Bronchial epithelial cell (primary cell): ENCODE results near the gene PCDHGB5. TPM values are rescaled to one million over a fixed set of nuclear protein-coding genes. Genes with fewer than 3 reads are reported as not detected.

Experiments
- DNase-seq: peaks from one replicate; pipeline ENCODE4 v3.0.0-alpha.2; 2010; ENCODE audit warnings: low read depth
- FAIRE-seq: peaks from 2 replicates; lab custom pipeline; 2011; peaks lifted over from hg19 to GRCh38; lab: Jason Lieb, UNC
- H3K27me3 ChIP-seq: 2 replicates; pipeline ENCODE4 v1.5.1; 2011; ENCODE audit warnings: low read length; ENCODE audit not compliant: control insufficient read depth, insufficient read depth
- H3K36me3 ChIP-seq: 2 replicates; pipeline ENCODE4 v1.5.1; 2011; ENCODE audit warnings: low read length; ENCODE audit not compliant: control insufficient read depth, insufficient read depth
- H3K4me3 ChIP-seq: 2 replicates; pipeline ENCODE4 v1.5.1; 2011; ENCODE audit warnings: mild to moderate bottlenecking, low read depth, low read length, control low read depth
- total RNA-seq: library from RNA; depleted of rRNA; stranded (reverse); fragments of >200 nt; gene quantifications from 2 replicates; pipeline ENCODE4 v1.2.1, GENCODE V29; 2014
- TF ChIP-seq, protein P1 (sequence below): IDR thresholded peaks from 2 replicates; pipeline ENCODE4 v1.5.1; 2011; ENCODE audit warnings: mild to moderate bottlenecking, moderate library complexity, low read length, control low read depth, inconsistent platforms; ENCODE audit not compliant: insufficient read depth, severe bottlenecking

PCDHGB5 gene
- total RNA-seq, 1 donor from 2014 or later = 2.4 TPM

DNA sequence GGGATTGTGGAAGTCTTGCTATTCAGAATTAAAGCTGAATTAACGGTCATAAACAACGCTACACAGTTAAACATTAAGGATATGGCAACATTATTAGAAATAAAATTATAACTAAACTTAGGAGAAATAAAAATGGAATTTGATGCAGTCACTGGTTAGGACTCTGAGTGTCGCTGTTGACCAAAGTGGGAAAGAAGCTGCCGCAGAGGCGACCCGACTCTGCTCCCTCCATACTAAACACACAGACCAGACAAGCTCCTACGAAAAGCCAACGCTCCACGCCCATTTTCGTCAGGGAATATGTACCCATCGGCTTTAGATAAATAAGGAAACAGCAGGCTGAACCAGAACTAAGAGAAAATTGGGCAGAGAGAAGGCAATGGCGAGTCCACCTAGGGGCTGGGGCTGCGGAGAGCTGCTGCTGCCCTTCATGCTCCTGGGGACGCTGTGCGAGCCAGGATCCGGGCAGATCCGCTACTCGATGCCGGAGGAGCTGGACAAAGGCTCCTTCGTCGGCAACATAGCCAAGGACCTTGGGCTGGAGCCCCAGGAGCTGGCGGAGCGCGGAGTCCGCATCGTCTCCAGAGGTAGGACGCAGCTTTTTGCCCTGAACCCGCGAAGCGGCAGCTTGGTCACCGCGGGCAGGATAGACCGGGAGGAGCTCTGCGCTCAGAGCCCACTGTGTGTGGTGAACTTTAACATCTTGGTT lies 33.6 kb upstream of the PCDHGB5 start, which contains the start of gene PCDHGA5:
Gene PCDHGA5, plus strand, starts transcription at position 211 of the 709 bp plus-strand sequence. Its CDS starts 169 bp downstream, at position 380.
- DNase-seq = no peak
- H3K4me3 ChIP-seq = no peak within 1 kb of the TSS
- no peak for FAIRE-seq
- H3K36me3 ChIP-seq = no peaks in the 10 kb centered on the region
- TF ChIP-seq, protein P1, sequence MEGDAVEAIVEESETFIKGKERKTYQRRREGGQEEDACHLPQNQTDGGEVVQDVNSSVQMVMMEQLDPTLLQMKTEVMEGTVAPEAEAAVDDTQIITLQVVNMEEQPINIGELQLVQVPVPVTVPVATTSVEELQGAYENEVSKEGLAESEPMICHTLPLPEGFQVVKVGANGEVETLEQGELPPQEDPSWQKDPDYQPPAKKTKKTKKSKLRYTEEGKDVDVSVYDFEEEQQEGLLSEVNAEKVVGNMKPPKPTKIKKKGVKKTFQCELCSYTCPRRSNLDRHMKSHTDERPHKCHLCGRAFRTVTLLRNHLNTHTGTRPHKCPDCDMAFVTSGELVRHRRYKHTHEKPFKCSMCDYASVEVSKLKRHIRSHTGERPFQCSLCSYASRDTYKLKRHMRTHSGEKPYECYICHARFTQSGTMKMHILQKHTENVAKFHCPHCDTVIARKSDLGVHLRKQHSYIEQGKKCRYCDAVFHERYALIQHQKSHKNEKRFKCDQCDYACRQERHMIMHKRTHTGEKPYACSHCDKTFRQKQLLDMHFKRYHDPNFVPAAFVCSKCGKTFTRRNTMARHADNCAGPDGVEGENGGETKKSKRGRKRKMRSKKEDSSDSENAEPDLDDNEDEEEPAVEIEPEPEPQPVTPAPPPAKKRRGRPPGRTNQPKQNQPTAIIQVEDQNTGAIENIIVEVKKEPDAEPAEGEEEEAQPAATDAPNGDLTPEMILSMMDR = no peak
- peaks cover 25% of the 10 kb centered on the region for H3K27me3 ChIP-seq

DNA sequence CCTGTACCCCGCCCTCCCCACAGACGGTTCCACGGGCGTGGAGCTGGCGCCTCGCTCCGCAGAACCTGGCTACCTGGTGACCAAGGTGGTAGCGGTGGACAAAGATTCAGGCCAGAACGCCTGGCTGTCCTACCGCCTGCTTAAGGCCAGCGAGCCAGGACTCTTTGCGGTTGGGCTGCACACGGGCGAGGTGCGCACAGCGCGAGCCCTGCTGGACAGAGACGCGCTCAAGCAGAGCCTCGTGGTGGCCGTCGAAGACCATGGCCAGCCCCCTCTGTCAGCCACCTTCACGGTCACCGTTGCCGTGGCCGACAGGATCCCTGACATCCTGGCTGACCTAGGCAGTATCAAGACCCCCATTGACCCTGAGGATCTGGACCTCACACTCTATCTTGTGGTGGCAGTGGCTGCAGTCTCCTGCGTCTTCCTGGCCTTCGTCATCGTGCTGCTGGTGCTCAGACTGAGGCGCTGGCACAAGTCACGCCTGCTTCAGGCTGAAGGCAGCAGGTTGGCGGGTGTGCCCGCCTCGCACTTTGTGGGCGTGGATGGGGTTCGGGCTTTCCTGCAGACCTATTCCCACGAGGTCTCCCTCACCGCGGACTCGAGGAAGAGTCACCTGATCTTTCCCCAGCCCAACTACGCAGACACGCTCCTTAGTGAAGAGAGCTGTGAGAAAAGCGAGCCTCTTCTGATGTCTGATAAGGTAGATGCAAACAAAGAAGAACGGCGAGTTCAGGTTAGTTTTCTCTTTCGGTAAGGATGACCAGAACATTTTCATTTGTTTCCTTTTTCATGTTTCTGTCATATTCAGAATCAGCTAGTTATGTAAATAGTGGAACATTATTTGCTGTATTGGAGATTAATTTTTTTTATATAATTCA lies 31.5 kb upstream of the PCDHGB5 start:
- peaks cover 24% of the 10 kb centered on the region for H3K27me3 ChIP-seq
- no peak overlapping the region for H3K4me3 ChIP-seq
- TF ChIP-seq, protein P1 = no peak
- no peaks in the 10 kb centered on the region for H3K36me3 ChIP-seq
- no peak for FAIRE-seq
- DNase-seq = no peak

DNA sequence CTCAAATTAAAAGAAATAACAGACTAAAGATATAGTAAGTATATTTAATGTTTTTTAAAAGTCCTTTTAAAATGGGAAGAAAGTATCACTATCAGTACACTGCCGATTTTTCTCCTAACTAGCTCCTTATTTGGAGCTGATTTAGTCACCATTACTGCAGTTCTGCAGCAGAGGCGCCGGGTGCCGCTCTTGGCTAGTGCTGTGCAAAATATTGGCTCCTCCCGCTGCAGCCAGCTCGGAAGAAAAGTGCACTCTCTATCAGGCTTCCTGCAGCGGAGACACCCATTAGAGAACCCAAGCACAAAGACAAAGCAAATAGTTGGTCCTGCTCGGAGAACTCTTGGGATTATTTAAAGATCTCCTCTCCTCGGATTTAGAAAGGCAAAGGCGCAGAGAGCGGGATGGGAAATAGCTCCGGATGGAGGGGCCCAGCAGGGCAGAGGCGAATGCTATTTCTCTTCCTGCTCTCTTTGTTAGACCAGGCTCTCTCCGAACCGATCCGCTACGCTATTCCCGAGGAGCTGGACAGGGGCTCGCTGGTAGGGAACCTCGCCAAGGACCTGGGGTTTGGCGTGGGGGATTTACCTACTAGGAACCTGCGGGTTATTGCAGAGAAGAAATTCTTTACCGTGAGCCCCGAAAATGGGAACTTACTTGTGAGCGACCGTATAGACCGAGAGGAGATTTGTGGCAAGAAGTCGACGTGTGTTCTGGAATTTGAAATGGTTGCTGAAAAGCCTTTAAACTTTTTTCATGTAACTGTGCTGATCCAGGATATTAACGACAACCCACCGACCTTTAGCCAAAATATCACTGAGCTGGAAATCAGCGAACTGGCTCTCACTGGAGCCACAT lies 27.5 kb upstream of the PCDHGB5 start, which contains the start of gene PCDHGB3:
Gene PCDHGB3, plus strand, starts transcription at position 249 of the 855 bp plus-strand sequence. Its CDS starts 153 bp downstream, at position 402.
- TF ChIP-seq, protein P1 = peak; percentile 31
- peaks cover 20% of the 10 kb centered on the region for H3K27me3 ChIP-seq
- FAIRE-seq (peak; percentile 18), DNase-seq (peak; percentile 29)
- H3K36me3 ChIP-seq = no peaks in the 10 kb centered on the region
- H3K4me3 ChIP-seq = peak within 1 kb of the TSS; percentile 19

DNA sequence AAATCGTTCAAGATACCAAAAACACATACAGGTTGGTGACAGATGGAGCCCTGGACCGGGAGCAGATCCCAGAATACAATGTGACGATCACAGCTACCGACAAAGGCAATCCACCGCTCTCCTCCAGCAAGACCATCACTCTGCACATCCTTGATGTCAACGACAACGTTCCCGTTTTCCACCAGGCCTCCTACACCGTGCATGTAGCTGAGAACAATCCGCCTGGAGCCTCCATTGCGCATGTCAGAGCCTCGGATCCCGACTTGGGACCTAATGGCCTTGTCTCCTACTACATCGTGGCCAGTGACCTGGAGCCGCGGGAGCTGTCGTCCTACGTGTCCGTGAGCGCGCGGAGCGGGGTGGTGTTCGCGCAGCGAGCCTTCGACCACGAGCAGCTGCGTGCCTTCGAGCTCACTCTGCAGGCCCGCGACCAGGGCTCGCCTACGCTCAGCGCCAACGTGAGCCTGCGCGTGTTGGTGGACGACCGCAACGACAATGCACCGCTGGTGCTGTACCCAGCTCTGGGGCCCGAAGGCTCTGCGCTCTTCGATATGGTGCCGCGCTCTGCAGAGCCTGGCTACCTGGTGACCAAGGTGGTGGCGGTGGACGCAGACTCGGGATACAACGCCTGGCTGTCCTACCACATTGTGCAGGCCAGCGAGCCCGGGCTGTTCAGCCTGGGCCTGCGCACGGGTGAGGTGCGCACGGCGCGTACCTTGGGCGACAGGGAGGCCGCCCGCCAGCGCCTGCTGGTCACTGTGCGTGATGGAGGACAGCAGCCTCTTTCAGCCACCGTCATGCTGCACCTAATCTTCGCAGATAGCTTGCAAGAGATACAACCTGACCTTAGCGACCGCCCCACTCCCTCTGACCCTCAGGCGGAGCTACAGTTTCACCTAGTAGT lies 25.9 kb upstream of the PCDHGB5 start:
- TF ChIP-seq, protein P1 = no peak
- FAIRE-seq = no peak
- Histone ChIP-seq H3K27me3 (peaks cover 9% of the 10 kb centered on the region), H3K36me3 (no peaks in the 10 kb centered on the region), H3K4me3 (no peak overlapping the region)
- no peak for DNase-seq
